Cardiac muscle cell (in vitro differentiated cells and primary cell): ENCODE results near the gene TUBE1. TPM values are rescaled to one million over a fixed set of nuclear protein-coding genes. Genes with fewer than 3 reads are reported as not detected.
A peak's percentile ranks its signal among the peaks of the same experiment; 100 is the strongest.

Experiments
- DNase-seq, 2 donors: peaks; one replicate each; pipeline versions ENCODE4 v3.0.0 to v3.0.0-alpha.2; 2010 to 2017; ENCODE audit warnings: low read depth in 1 of 2, low spot score in 1 of 2
- H3K27ac ChIP-seq: fragments of 200-600 bp; sonication (generic); 2 replicates; pipeline ENCODE4 v1.5.1; 2016
- H3K27me3 ChIP-seq: fragments of 200-600 bp; sonication (generic); 2 replicates; pipeline ENCODE4 v1.6.0; 2016; ENCODE audit warnings: control low read depth
- H3K36me3 ChIP-seq: fragments of 200-600 bp; sonication (generic); 2 replicates; pipeline ENCODE4 v1.5.1; 2016; ENCODE audit warnings: control low read depth
- H3K4me1 ChIP-seq: fragments of 200-600 bp; sonication (generic); 2 replicates; pipeline ENCODE4 v1.8.1; 2017; ENCODE audit warnings: low read depth, mild to moderate bottlenecking, mixed run types
- H3K4me3 ChIP-seq: fragments of 200-600 bp; sonication (generic); 2 replicates; pipeline ENCODE4 v1.5.1; 2016; ENCODE audit warnings: mild to moderate bottlenecking
- H3K9me3 ChIP-seq: fragments of 200-600 bp; sonication (generic); 2 replicates; pipeline ENCODE4 v1.5.1; 2017; ENCODE audit warnings: low read depth, mild to moderate bottlenecking, control low read depth
- CTCF ChIP-seq: IDR thresholded peaks from 2 replicates; pipeline ENCODE4 v1.5.1; 2012; ENCODE audit warnings: low read depth, mild to moderate bottlenecking, low read length
- polyA plus RNA-seq: library from polyadenylated mRNA; unstranded; fragments of >200 nt; fragmentation: Nextera tagmentation; extraction: Ambion mirVana; gene quantifications from 2 replicates; pipeline ENCODE4 v1.2.1, GENCODE V29; 2016
- total RNA-seq: library from RNA; depleted of rRNA; stranded (reverse); fragments of >200 nt; gene quantifications from 2 replicates; pipeline ENCODE4 v1.2.3, GENCODE V29; 2016

Gene TUBE1
- total and polyA plus RNA-seq, 2 experiments from 2014 or later: 22.5 to 42.8 TPM

DNA sequence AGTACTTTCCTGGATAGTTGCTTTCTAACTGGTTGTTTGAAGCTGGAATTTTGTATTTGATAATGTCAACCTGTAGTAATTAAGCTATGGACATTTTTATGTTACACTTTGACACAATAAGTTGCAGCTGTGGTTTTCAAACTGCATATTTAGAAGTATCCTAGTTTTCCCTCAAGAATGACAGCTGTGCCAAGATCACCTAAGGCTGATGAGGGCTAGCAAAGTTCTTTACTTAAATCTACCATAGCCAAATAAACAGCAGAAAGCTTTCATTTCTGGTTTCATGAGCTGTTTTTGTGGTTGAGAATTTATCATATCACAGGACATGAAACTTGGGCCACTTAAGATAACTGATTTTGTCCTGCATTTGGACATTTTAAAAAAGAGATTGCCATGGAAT, 30.8 kb upstream of the TUBE1 start:
- Histone ChIP-seq H3K4me1 (peaks cover 10% of the 10 kb centered on the region), H3K9me3 (no peaks in the 10 kb centered on the region), H3K36me3 (peaks cover 99% of the 10 kb centered on the region), H3K27ac (no peak overlapping the region), H3K4me3 (no peak overlapping the region), H3K27me3 (no peaks in the 10 kb centered on the region)
- DNase-seq: no peak
- no peak for TF ChIP-seq CTCF

DNA sequence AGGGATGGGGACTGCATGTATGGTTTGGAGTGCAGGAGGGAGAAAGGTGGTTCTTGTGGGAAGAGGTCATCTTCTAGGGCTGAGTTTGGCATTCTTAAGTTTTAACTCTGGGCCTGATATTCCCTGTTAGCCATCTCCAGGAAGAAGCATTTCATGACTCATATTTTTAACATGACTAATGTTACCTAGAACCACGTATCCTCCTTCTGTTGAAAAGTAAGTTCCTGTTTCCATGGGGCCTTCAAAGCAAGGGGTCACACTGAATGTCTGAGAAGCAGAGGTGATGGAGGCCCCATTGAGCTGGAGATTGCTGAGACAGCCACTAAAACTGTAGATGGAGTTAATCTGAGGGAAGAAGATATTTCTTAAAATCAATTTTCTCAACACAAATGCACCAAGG, 30.3 kb upstream of the TUBE1 start:
- Histone ChIP-seq H3K9me3 (no peaks in the 10 kb centered on the region), H3K36me3 (peaks cover 95% of the 10 kb centered on the region), H3K4me1 (peaks cover 15% of the 10 kb centered on the region), H3K4me3 (no peak overlapping the region), H3K27ac (no peak overlapping the region), H3K27me3 (no peaks in the 10 kb centered on the region)
- peak in 1 of 2 donors; percentile 25 for DNase-seq
- TF ChIP-seq CTCF: no peak

DNA sequence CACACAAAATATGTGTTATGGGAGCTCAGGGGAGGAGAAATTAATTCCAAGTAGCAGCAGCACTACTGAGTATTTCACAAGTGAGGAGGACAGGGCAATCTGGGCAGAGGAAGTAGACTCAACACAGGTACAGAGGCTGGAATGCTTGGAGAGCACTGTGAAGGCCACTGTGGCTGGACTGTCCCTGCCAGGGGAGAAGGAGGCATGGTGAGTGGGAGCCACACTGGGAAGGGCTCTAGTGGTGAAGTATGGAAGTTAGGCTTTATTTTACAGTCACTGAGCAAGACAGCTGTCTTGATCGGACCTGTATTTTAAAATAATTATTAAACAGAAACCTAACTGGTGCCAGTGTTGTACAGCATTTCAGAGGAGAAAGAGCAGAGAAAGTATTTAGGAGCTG, 28.9 kb upstream of the TUBE1 start:
- Histone ChIP-seq H3K9me3 (no peaks in the 10 kb centered on the region), H3K27ac (no peak overlapping the region), H3K4me1 (peaks cover 15% of the 10 kb centered on the region), H3K36me3 (peaks cover 93% of the 10 kb centered on the region), H3K4me3 (no peak overlapping the region), H3K27me3 (no peaks in the 10 kb centered on the region)
- no peak for DNase-seq
- no peak for TF ChIP-seq CTCF

DNA sequence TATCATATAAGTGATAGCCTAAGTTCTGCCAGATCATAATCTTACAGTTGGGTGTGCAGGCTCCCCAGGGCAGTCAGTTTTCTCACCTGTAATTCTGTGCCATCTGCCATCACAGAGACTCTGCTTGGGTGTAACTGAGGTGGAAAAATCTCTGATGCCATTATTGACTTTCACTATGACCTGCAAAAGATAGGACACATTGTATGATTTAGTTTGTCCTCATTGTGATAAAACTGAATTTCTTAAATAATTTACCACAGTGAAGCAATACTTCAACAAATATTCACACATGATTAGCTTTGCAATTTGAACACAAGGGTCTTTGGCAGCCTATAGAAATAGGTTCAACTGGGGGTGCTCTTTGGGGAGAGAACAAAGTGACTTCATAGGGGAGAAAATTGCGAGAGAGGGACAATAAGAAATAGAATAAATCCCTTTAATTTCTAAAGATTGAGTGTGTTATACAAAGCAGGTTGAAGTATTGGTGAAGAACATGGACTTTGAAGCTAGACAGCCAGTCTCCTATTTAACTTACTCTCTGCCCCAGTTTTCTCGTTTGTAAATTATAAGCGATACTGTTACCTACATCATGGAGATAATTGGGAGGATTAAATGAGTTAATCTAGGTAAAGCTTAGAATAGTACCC, 27.4 kb upstream of the TUBE1 start:
- H3K27ac ChIP-seq: no peak overlapping the region
- H3K27me3 ChIP-seq: no peaks in the 10 kb centered on the region
- DNase-seq: no peak
- peaks cover 15% of the 10 kb centered on the region for H3K4me1 ChIP-seq
- no peak for TF ChIP-seq CTCF
- H3K36me3 ChIP-seq: peaks cover 92% of the 10 kb centered on the region
- no peaks in the 10 kb centered on the region for H3K9me3 ChIP-seq
- no peak overlapping the region for H3K4me3 ChIP-seq

DNA sequence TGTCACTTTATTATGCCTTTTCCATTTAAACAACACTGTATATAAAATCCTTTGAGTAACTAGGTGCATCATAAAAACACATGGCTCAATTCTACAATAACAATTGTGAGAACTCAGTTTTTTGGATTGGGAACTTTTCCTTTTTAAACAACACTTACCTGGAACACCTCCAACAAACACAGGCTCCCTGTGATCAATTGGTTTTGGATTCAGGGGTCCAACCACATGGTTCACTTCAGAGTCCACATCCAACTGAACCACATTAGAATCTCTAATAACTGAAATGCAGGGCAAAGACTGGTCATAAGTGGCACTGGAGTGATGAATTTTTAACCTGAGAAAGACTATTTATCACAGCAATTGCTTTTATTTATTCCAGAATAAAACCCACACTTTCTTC, 26.6 kb upstream of the TUBE1 start:
- peaks cover 92% of the 10 kb centered on the region for H3K36me3 ChIP-seq
- TF ChIP-seq CTCF: no peak
- no peak for DNase-seq
- no peaks in the 10 kb centered on the region for H3K27me3 ChIP-seq
- peaks cover 15% of the 10 kb centered on the region for H3K4me1 ChIP-seq
- peak overlapping the region; percentile 56 for H3K27ac ChIP-seq
- no peaks in the 10 kb centered on the region for H3K9me3 ChIP-seq
- H3K4me3 ChIP-seq: no peak overlapping the region
